Body of pancreas (tissue), 4 donors: ENCODE measurements around the gene PTPRN2.

Experiments used
- POLR2A ChIP-seq, 3 donors: fragments of 450-650 bp; IDR thresholded peaks; one replicate each; pipeline ENCODE4 v1.6.1; 2016; ENCODE audit warnings: antibody characterized with exemption in 3 of 3, mild to moderate bottlenecking in 2 of 3
- TF ChIP-seq, protein P1 (sequence below), 7 experiments: fragments of 450-650 bp in 4 of 7; fragments of 200-600 bp in 3 of 7; sonication (generic) in 3 of 7; IDR thresholded peaks; one replicate each; pipeline ENCODE4 v1.5.1; 2016 to 2019; ENCODE audit warnings: antibody characterized with exemption in 7 of 7

DNA sequence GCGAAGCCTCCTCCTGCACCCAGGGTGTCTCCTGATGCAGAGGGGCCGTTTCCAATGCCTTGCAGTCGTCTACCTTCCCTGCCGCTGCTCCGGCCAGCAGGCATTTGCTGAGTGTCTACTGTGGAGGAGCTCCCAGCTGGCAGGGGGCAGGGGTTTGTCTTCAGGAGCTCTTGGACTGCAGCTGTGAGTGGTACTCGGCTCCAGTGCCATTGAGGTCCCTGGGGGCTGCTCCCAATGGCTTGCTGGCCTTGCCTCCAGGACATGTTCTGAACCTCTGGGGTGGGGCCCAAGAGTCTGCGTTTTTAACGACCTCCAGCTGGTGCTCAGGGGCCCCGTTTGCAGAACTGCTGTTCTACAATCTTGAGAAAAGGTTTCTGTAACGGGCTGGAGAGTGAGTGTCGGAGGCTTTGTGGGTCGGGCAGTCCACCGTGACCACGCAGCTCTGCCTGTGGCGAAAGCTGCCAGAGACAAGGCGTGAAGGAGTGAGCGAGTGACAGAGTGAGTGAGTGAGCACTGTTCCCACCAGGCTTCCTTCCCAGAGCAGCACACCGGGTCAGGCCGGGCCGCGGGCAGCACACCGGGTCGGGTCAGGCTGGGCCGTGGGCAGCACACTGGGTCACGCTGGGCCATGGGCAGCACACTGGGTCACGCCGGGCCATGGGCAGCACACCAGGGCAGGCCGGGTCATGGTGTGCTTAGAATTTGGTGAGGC lies 520.2 kb downstream of the PTPRN2 start:
- TF ChIP-seq, protein P1, sequence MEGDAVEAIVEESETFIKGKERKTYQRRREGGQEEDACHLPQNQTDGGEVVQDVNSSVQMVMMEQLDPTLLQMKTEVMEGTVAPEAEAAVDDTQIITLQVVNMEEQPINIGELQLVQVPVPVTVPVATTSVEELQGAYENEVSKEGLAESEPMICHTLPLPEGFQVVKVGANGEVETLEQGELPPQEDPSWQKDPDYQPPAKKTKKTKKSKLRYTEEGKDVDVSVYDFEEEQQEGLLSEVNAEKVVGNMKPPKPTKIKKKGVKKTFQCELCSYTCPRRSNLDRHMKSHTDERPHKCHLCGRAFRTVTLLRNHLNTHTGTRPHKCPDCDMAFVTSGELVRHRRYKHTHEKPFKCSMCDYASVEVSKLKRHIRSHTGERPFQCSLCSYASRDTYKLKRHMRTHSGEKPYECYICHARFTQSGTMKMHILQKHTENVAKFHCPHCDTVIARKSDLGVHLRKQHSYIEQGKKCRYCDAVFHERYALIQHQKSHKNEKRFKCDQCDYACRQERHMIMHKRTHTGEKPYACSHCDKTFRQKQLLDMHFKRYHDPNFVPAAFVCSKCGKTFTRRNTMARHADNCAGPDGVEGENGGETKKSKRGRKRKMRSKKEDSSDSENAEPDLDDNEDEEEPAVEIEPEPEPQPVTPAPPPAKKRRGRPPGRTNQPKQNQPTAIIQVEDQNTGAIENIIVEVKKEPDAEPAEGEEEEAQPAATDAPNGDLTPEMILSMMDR (IDR thresholded peaks at IDR 0.05), result no peak
- TF ChIP-seq POLR2A (IDR thresholded peaks at IDR 0.05), result no peak
